Activated CD4-positive, alpha-beta T cell treated with anti-CD3 and anti-CD28 coated beads, Interleukin-2, amount 10 ng/mL, durations not matched to agents 7 days and 5 days (primary cell): ENCODE data around the gene TPCN1. TPM values are rescaled to one million over a fixed set of nuclear protein-coding genes. Genes with fewer than 3 reads are reported as not detected.
A peak's percentile ranks its signal among the peaks of the same experiment; 100 is the strongest.
"Not testable (repeated sequence)": the region's sequence is repeated elsewhere in the genome, so short reads cannot be mapped to it uniquely, and the experiment has no call there.

Source experiments
- CTCF ChIA-PET: fragments of 350-600 bp; sonication (Branson Sonifier 250); formaldehyde crosslinking; loops from one replicate; lab custom pipeline; 2021; ENCODE audit warnings: antibody characterized with exemption; lab: Charles Lee
- POLR2A ChIA-PET: fragments of 350-600 bp; sonication (Branson Sonifier 250); formaldehyde crosslinking; loops from one replicate; lab custom pipeline; 2021; ENCODE audit warnings: antibody characterized with exemption; lab: Charles Lee
- DNase-seq: peaks from one replicate; pipeline ENCODE4 v3.0.0-alpha.2; 2020
- H3K27ac Mint-ChIP-seq: one replicate; pipeline ENCODE4 v1.8.0; 2021; ENCODE audit warnings: mild to moderate bottlenecking, moderate library complexity, mixed read lengths
- H3K27me3 Mint-ChIP-seq: one replicate; pipeline ENCODE4 v1.8.0; 2021; ENCODE audit warnings: mixed read lengths
- H3K36me3 Mint-ChIP-seq: one replicate; pipeline ENCODE4 v1.8.0; 2021; ENCODE audit warnings: low read depth, mixed read lengths
- H3K4me1 Mint-ChIP-seq: one replicate; pipeline ENCODE4 v1.8.0; 2021; ENCODE audit warnings: mixed read lengths
- H3K4me3 Mint-ChIP-seq: one replicate; pipeline ENCODE4 v1.8.0; 2021; ENCODE audit warnings: mild to moderate bottlenecking, moderate library complexity, mixed read lengths
- H3K9me3 Mint-ChIP-seq: one replicate; pipeline ENCODE4 v1.8.0; 2021; ENCODE audit warnings: mixed read lengths
- total RNA-seq, 2 experiments: library from RNA; stranded (reverse); gene quantifications; one replicate each; pipeline ENCODE4 v1.2.3, GENCODE V29; 2021

Gene TPCN1
- total RNA-seq, 2 experiments from 2014 or later: 18.6 to 20.9 TPM

DNA sequence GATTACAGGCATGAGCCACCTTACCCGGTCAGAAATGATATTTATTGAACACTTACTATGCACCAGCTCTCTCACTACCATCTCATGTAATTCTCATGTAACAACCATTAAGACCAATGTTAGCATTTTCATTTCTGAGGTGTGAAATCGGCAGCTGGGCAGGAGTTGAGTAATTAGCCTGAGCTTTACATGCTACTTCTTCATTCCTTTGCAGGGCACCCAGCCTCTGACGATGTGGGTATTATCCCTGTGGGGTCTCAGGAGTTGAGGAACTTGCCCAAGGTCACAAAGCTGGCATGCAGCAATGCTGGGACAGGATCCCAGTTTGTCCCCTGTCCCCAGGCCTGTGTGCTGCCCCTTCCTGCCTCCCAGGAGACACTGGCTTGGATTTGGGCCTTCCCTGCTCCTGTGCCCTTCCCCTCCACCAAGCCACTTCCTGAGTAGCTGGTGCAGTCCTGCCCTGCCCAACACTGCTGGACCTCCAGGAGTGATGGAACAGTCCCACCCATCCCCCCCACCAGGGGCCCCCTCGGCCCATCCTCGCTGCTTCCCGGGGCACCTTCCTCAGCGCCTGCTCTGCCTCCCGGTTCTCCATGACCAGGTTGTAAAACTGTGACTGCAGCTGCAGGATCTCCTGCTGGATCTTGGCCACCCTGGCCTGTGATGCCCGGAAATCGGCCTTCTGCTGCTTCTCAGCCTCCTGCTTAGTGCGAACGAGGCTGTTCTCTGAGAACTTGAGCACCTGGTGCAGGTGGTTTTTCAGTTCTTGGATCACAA is 21.1 kb upstream of the TPCN1 start:
- no peak overlapping the region for H3K4me3 Mint-ChIP-seq
- no peak overlapping the region for H3K27ac Mint-ChIP-seq
- ChIA-PET POLR2A (no interaction called here), CTCF (interaction anchor here (1.5 to 1.6 kb wide), 2 partner anchors 10 to 47 kb away, joined by 4 to 7 read pairs; no protein-coding TSS in a partner anchor)
- H3K9me3 Mint-ChIP-seq: no peaks in the 10 kb centered on the region
- H3K4me1 Mint-ChIP-seq: peaks cover 16% of the 10 kb centered on the region
- H3K27me3 Mint-ChIP-seq: no peaks in the 10 kb centered on the region
- DNase-seq: no peak
- H3K36me3 Mint-ChIP-seq: no peaks in the 10 kb centered on the region

- ChIA-PET POLR2A (no interaction called here), CTCF (interaction anchor here (0.6 to 1.6 kb wide), 2 partner anchors 9 to 61 kb away, joined by 4 to 7 read pairs; no protein-coding TSS in a partner anchor)
- H3K9me3 Mint-ChIP-seq: peaks cover 4% of the 10 kb centered on the region
- no peaks in the 10 kb centered on the region for H3K36me3 Mint-ChIP-seq
- peaks cover 20% of the 10 kb centered on the region for H3K4me1 Mint-ChIP-seq
- no peak overlapping the region for H3K27ac Mint-ChIP-seq
- H3K27me3 Mint-ChIP-seq: no peaks in the 10 kb centered on the region
- no peak for DNase-seq
- no peak overlapping the region for H3K4me3 Mint-ChIP-seq
Measured at GRCh38 chr12:113201187-113202177, 19.8 kb upstream of the TPCN1 start.

- peaks cover 5% of the 10 kb centered on the region for H3K9me3 Mint-ChIP-seq
- ChIA-PET POLR2A (no interaction called here), CTCF (interaction anchor here (1.2 to 1.8 kb wide), 3 partner anchors 16 to 166 kb away, joined by 3 to 6 read pairs (median 4); no protein-coding TSS in a partner anchor)
- peaks cover 23% of the 10 kb centered on the region for H3K4me1 Mint-ChIP-seq
- DNase-seq: no peak
- H3K36me3 Mint-ChIP-seq: no peaks in the 10 kb centered on the region
- no peaks in the 10 kb centered on the region for H3K27me3 Mint-ChIP-seq
- H3K4me3 Mint-ChIP-seq: no peak overlapping the region
- H3K27ac Mint-ChIP-seq: no peak overlapping the region
Measured at GRCh38 chr12:113202300-113203075, 18.8 kb upstream of the TPCN1 start.

DNA sequence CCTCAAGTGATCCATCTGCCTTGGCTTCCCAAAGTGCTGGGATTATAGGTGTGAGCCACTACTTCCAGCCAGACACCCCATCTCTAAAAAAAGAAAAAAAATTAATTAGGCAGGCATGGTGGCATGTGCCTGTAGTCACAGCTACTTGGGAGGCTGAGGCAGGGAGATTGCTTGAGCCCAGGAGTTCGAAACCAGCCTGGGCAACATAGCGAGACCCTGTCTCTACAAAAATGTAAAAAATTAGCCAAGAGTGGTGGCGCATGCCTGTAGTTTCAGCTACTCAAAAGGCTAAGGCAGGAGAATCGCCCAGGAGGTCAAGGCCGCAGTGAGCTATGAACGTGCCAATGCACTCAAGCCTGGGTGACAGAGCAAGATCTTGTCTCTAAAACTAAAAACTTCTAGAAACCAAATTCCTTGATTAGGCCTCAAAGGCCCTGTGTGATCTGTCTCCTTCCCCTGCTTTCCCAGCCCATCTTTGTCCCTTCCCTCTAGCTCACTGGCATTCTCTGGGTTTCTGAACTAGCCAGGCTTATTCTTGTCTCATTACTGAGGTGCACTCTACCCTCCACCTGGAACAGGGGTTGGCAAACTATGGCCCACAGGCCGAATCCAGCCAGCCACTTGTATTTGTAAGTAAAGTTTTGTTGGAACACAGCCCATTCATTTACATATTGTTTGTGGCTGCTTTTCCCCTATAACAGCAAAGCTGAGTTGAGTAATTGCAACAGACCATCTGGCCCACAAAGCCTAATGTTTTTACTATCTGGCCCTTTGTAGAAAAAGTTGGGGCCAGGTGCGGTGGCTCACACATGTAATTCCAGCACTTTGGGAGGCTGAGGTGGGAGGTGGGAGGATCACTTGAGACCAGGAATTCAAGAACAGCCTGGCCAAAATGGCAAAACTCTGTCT is 17.2 kb upstream of the TPCN1 start:
- no peak overlapping the region for H3K4me3 Mint-ChIP-seq

GRCh38 chr12:113204804-113205203 is 16.5 kb upstream of the TPCN1 start:
- Mint-ChIP-seq H3K27me3 (no peaks in the 10 kb centered on the region), H3K4me3 (no peak overlapping the region), H3K27ac (no peak overlapping the region), H3K9me3 (peaks cover 5% of the 10 kb centered on the region), H3K36me3 (no peaks in the 10 kb centered on the region), H3K4me1 (peaks cover 42% of the 10 kb centered on the region)
- DNase-seq: no peak
- ChIA-PET POLR2A (no interaction called here), CTCF (interaction anchor here (0.9 to 1.4 kb wide), 3 partner anchors 10 to 16 kb away, joined by 3 to 5 read pairs (median 3); a partner anchor contains a TSS)

More for the DNA sequence above, 17.2 kb upstream of the TPCN1 start:
- Mint-ChIP-seq H3K36me3 (no peaks in the 10 kb centered on the region), H3K9me3 (peaks cover 5% of the 10 kb centered on the region), H3K27me3 (no peaks in the 10 kb centered on the region), H3K4me1 (peaks cover 35% of the 10 kb centered on the region), H3K27ac (no peak overlapping the region)
- no peak for DNase-seq
- CTCF ChIA-PET: interaction anchor here (0.9 to 1.8 kb wide), 6 partner anchors 9 to 165 kb away, joined by 3 to 6 read pairs (median 4); a partner anchor contains a TSS
- POLR2A ChIA-PET: interaction anchor here (0.6 kb wide), 1 partner anchor 95 kb away, joined by 3 read pairs; no protein-coding TSS in a partner anchor

DNA sequence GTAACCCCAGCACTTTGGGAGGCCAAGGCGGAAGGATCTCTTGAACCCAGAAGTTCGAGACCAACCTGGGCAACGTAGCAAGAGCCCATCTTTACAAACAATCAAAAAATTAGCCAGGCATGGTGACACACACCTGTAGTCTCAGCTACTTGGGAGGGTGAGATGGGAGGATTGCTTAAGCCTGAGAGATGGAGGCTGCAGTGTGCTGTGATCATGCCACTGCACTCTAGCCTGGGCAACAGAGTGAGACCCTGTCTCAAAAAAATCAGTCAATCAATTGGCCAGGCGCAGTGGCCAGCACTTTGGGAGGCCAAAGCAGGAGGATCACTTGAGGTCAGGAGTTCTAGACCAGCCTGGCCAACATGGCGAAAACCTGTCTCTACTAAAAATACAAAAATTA is 14.5 kb upstream of the TPCN1 start:
- DNase-seq, H3K27ac Mint-ChIP-seq, H3K4me3 Mint-ChIP-seq, POLR2A ChIA-PET, H3K36me3 Mint-ChIP-seq, H3K27me3 Mint-ChIP-seq, H3K9me3 Mint-ChIP-seq: not testable (repeated sequence)
- CTCF ChIA-PET: interaction anchor here (5.6 kb wide), 1 partner anchor 16 kb away, joined by 20 read pairs; the partner anchor contains the start of gene TPCN1
- H3K4me1 Mint-ChIP-seq: peaks cover 54% of the 10 kb centered on the region

- peak; percentile 38 for DNase-seq
- Mint-ChIP-seq H3K27ac (peak overlapping the region; percentile 88), H3K4me3 (no peak overlapping the region), H3K36me3 (no peaks in the 10 kb centered on the region), H3K27me3 (no peaks in the 10 kb centered on the region), H3K4me1 (peaks cover 55% of the 10 kb centered on the region), H3K9me3 (peaks cover 5% of the 10 kb centered on the region)
- CTCF ChIA-PET: interaction anchor here (0.7 to 5.6 kb wide), 7 partner anchors 10 to 362 kb away, joined by 3 to 20 read pairs (median 4); partner anchors contain the start of gene TPCN1
- POLR2A ChIA-PET: no interaction called here
Measured at GRCh38 chr12:113207613-113208040, 13.6 kb upstream of the TPCN1 start.

- Mint-ChIP-seq H3K36me3 (no peaks in the 10 kb centered on the region), H3K27ac (peak overlapping the region; percentile 88), H3K9me3 (peaks cover 5% of the 10 kb centered on the region), H3K4me1 (peaks cover 57% of the 10 kb centered on the region), H3K27me3 (no peaks in the 10 kb centered on the region), H3K4me3 (peak overlapping the region; percentile 47)
- ChIA-PET POLR2A (interaction anchor here (0.9 kb wide), 1 partner anchor 24 kb away, joined by 3 read pairs; no protein-coding TSS in a partner anchor), CTCF (interaction anchor here (0.9 to 5.6 kb wide), 8 partner anchors 11 to 127 kb away, joined by 3 to 20 read pairs (median 4); partner anchors contain the start of genes SLC8B1 and TPCN1)
- peak; percentile 82 for DNase-seq
Measured at GRCh38 chr12:113208041-113208934, 13.0 kb upstream of the TPCN1 start.

GRCh38 chr12:113211160-113211559 is 10.1 kb upstream of the TPCN1 start:
- H3K9me3 Mint-ChIP-seq: peaks cover 4% of the 10 kb centered on the region
- no peaks in the 10 kb centered on the region for H3K36me3 Mint-ChIP-seq
- H3K27ac Mint-ChIP-seq: no peak overlapping the region
- H3K27me3 Mint-ChIP-seq: no peaks in the 10 kb centered on the region
- DNase-seq: no peak
- ChIA-PET POLR2A (no interaction called here), CTCF (interaction anchor here (0.6 to 5.6 kb wide), 6 partner anchors 11 to 750 kb away, joined by 3 to 20 read pairs (median 5); partner anchors contain the start of gene TPCN1)
- peaks cover 70% of the 10 kb centered on the region for H3K4me1 Mint-ChIP-seq
- H3K4me3 Mint-ChIP-seq: no peak overlapping the region

- Mint-ChIP-seq H3K9me3 (no peaks in the 10 kb centered on the region), H3K27ac (no peak overlapping the region), H3K27me3 (peaks cover 2% of the 10 kb centered on the region), H3K4me1 (peaks cover 46% of the 10 kb centered on the region), H3K4me3 (no peak overlapping the region), H3K36me3 (no peaks in the 10 kb centered on the region)
- peak; percentile 26 for DNase-seq
- ChIA-PET CTCF (interaction anchor here (1.3 kb wide), 1 partner anchor 12 kb away, joined by 3 read pairs; no protein-coding TSS in a partner anchor), POLR2A (no interaction called here)
Measured at GRCh38 chr12:113214895-113215400, 6.3 kb upstream of the TPCN1 start.
